H9 (cell line): ENCODE data around the gene HSPBP1. TPM values are rescaled to one million over a fixed set of nuclear protein-coding genes. Genes with fewer than 3 reads are reported as not detected.

Experiments used
- DNase-seq: peaks from one replicate; pipeline ENCODE4 v3.0.0-alpha.2; 2017
- H2AFZ ChIP-seq: one replicate; pipeline ENCODE4 v1.6.1; 2013; ENCODE audit warnings: mild to moderate bottlenecking, low read length, control low read depth, moderate library complexity
- H2AK5ac ChIP-seq: 2 replicates; pipeline ENCODE4 v1.6.1; 2013; ENCODE audit warnings: low read length, control low read depth, mixed read lengths; ENCODE audit not compliant: insufficient read length
- H2BK120ac ChIP-seq: one replicate; pipeline ENCODE4 v1.6.1; 2013; ENCODE audit warnings: low read depth, mild to moderate bottlenecking, low read length, control low read depth, inconsistent platforms; ENCODE audit not compliant: poor library complexity, severe bottlenecking
- H2BK12ac ChIP-seq: 2 replicates; pipeline ENCODE4 v1.6.1; 2013; ENCODE audit warnings: low read length, control low read depth, mixed read lengths, low read depth; ENCODE audit not compliant: insufficient read length
- H2BK15ac ChIP-seq: 2 replicates; pipeline ENCODE4 v1.6.1; 2013; ENCODE audit warnings: low read depth, low read length, control low read depth
- H2BK20ac ChIP-seq: one replicate; pipeline ENCODE4 v1.6.1; 2013; ENCODE audit warnings: low read depth, mild to moderate bottlenecking, low read length, control low read depth, inconsistent platforms; ENCODE audit not compliant: poor library complexity, severe bottlenecking
- H2BK5ac ChIP-seq: 2 replicates; pipeline ENCODE4 v1.6.1; 2013; ENCODE audit warnings: low read length, control low read depth, mixed read lengths; ENCODE audit not compliant: insufficient read length
- H3K14ac ChIP-seq: 2 replicates; pipeline ENCODE4 v1.6.1; 2013; ENCODE audit warnings: low read length, control low read depth; ENCODE audit not compliant: insufficient read depth
- H3K18ac ChIP-seq: 2 replicates; pipeline ENCODE4 v1.6.1; 2013; ENCODE audit warnings: low read depth, mild to moderate bottlenecking, mixed read lengths, low read length, control low read depth; ENCODE audit not compliant: insufficient read length
- H3K23ac ChIP-seq: 2 replicates; pipeline ENCODE4 v1.6.1; 2013; ENCODE audit warnings: low read length, control low read depth, mixed read lengths, low read depth; ENCODE audit not compliant: insufficient read length
- H3K23me2 ChIP-seq: 2 replicates; pipeline ENCODE4 v1.6.1; 2013; ENCODE audit warnings: low read depth, mild to moderate bottlenecking, mixed read lengths, low read length, control low read depth; ENCODE audit not compliant: insufficient read length, poor library complexity, severe bottlenecking
- H3K27ac ChIP-seq: 2 replicates; pipeline ENCODE4 v1.5.1; 2013; ENCODE audit warnings: low read length, control low read depth, mixed read lengths, low read depth; ENCODE audit not compliant: insufficient read length
- H3K27me3 ChIP-seq: 2 replicates; pipeline ENCODE4 v1.6.1; 2013; ENCODE audit warnings: low read length, control low read depth, inconsistent platforms; ENCODE audit not compliant: insufficient read depth
- H3K4ac ChIP-seq: 2 replicates; pipeline ENCODE4 v1.6.1; 2013; ENCODE audit warnings: low read depth, mild to moderate bottlenecking, control low read depth, inconsistent platforms, low read length, moderate library complexity
- H3K4me1 ChIP-seq: 2 replicates; pipeline ENCODE4 v1.6.1; 2013; ENCODE audit warnings: low read length, control low read depth, inconsistent platforms; ENCODE audit not compliant: insufficient read depth
- H3K4me2 ChIP-seq: 2 replicates; pipeline ENCODE4 v1.6.1; 2013; ENCODE audit warnings: low read length, control low read depth, mixed read lengths; ENCODE audit not compliant: insufficient read length, insufficient read depth
- H3K56ac ChIP-seq: 2 replicates; pipeline ENCODE4 v1.6.1; 2013; ENCODE audit warnings: low read depth, mild to moderate bottlenecking, mixed read lengths, low read length, control low read depth; ENCODE audit not compliant: insufficient read length
- H3K79me1 ChIP-seq: 2 replicates; pipeline ENCODE4 v1.6.1; 2013; ENCODE audit warnings: low read depth, mild to moderate bottlenecking, moderate library complexity, low read length, control low read depth, inconsistent platforms; ENCODE audit not compliant: insufficient read depth, poor library complexity, severe bottlenecking
- H3K79me2 ChIP-seq: 2 replicates; pipeline ENCODE4 v1.6.1; 2013; ENCODE audit warnings: low read length, control low read depth, inconsistent platforms; ENCODE audit not compliant: insufficient read depth
- H3K9ac ChIP-seq: 2 replicates; pipeline ENCODE4 v1.6.1; 2013; ENCODE audit warnings: low read length, control low read depth, mixed read lengths; ENCODE audit not compliant: insufficient read length; ENCODE audit errors: extremely low read depth
- H3K9me3 ChIP-seq: one replicate; pipeline ENCODE4 v1.6.1; 2013; ENCODE audit warnings: low read depth, low read length, inconsistent platforms; ENCODE audit not compliant: control insufficient read depth
- H3T11ph ChIP-seq: one replicate; pipeline ENCODE4 v1.6.1; 2013; ENCODE audit warnings: mild to moderate bottlenecking, low read length, control low read depth, inconsistent platforms
- H4K20me1 ChIP-seq: one replicate; pipeline ENCODE4 v1.6.1; 2013; ENCODE audit not compliant: control insufficient read depth, insufficient read length, insufficient read depth
- H4K5ac ChIP-seq: 2 replicates; pipeline ENCODE4 v1.6.1; 2013; ENCODE audit warnings: low read depth, mild to moderate bottlenecking, mixed read lengths, low read length, control low read depth; ENCODE audit not compliant: insufficient read length
- H4K8ac ChIP-seq: replicated peaks from 2 replicates; pipeline ENCODE4 v1.6.1; 2013; ENCODE audit warnings: low read length, control low read depth, mixed read lengths, low read depth; ENCODE audit not compliant: insufficient read length
- H4K91ac ChIP-seq: 2 replicates; pipeline ENCODE4 v1.6.1; 2013; ENCODE audit warnings: low read depth, mild to moderate bottlenecking, moderate library complexity, mixed read lengths, low read length, control low read depth; ENCODE audit not compliant: insufficient read length
- H3K27ac Mint-ChIP-seq, 3 experiments: 2 replicates in 2 of 3; 3 replicates in 1 of 3; pipeline ENCODE4 v1.8.0; 2020 to 2021; ENCODE audit warnings: mixed read lengths in 3 of 3, mild to moderate bottlenecking in 1 of 3, moderate library complexity in 1 of 3
- H3K27me3 Mint-ChIP-seq: 2 replicates; pipeline ENCODE4 v1.8.0; 2021; ENCODE audit warnings: low read depth, mild to moderate bottlenecking, moderate library complexity, mixed read lengths
- H3K36me3 Mint-ChIP-seq, 3 experiments: 2 replicates in 2 of 3; 3 replicates in 1 of 3; pipeline ENCODE4 v1.8.0; 2020 to 2021; ENCODE audit warnings: low read depth in 3 of 3, mixed read lengths in 3 of 3; ENCODE audit not compliant: insufficient read depth in 1 of 3
- H3K4me1 Mint-ChIP-seq, 2 experiments: 2 replicates each; pipeline ENCODE4 v1.8.0; 2020; ENCODE audit warnings: mixed read lengths in 2 of 2
- H3K4me3 Mint-ChIP-seq, 2 experiments: 2 replicates in 1 of 2; 3 replicates in 1 of 2; pipeline ENCODE4 v1.8.0; 2020 to 2021; ENCODE audit warnings: mild to moderate bottlenecking in 2 of 2, mixed read lengths in 2 of 2, moderate library complexity in 1 of 2
- H3K9me3 Mint-ChIP-seq, 2 experiments: 2 replicates in 1 of 2; 3 replicates in 1 of 2; pipeline ENCODE4 v1.8.0; 2020; ENCODE audit warnings: mild to moderate bottlenecking in 2 of 2, mixed read lengths in 2 of 2, moderate library complexity in 1 of 2
- WGBS: extraction: QIAGEN DNeasy Blood & Tissue Kit; methylation state at CpG from one replicate; pipeline ENCODE4 v1.1.7; 2013; ENCODE audit warnings: missing lambda C conversion rate, low lambda C conversion rate, mixed read lengths; ENCODE audit not compliant: insufficient read length; ENCODE audit errors: extremely low coverage; 5-methylcytosine and 5-hydroxymethylcytosine counted together
- total RNA-seq: library from RNA; stranded (reverse); gene quantifications from 2 replicates; pipeline ENCODE4 v1.2.1, GENCODE V29; 2021
- TF ChIP-seq, protein P1 (sequence below): fragments of 200-600 bp; sonication (generic); conservative IDR thresholded peaks from 3 replicates; pipeline ENCODE4 v1.8.0; 2021; ENCODE audit warnings: antibody characterized with exemption, mild to moderate bottlenecking

The HSPBP1 gene
- total RNA-seq, 1 experiment from 2014 or later = 47.4 TPM

DNA sequence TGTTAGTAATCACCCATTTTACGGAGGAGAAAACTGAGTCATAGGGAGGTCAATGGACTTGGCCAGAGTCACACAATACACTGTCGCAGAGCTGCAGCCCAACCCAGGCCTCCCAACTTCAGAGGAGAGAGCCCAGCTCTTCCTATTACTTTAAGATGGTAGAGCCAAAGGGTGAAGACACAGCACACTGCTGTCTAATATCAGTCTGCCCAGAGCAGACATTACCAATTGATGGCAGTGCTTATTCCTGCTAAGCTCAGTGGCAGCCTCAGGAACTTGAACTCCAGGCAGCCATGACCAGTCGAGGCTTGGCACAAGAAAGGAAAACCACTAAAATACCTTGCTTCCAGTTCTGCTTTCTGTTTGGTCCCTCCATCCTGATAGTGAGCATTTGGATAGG, 26.8 kb upstream of the HSPBP1 start:
- no peak overlapping the region for H3K23ac ChIP-seq
- H3K27me3 ChIP-seq = no peaks in the 10 kb centered on the region
- H2BK5ac ChIP-seq = no peak overlapping the region
- no peak overlapping the region for H3K14ac ChIP-seq
- H3K4ac ChIP-seq = no peak overlapping the region
- H3K79me1 ChIP-seq = no peaks in the 10 kb centered on the region
- H2BK120ac ChIP-seq = no peak overlapping the region
- H4K5ac ChIP-seq = no peak overlapping the region
- Mint-ChIP-seq H3K4me1 (peaks cover 5 to 13% of the 10 kb centered on the region in 2 experiments), H3K4me3 (no peak overlapping the region), H3K36me3 (peaks cover 46 to 68% (median 67%) of the 10 kb centered on the region in 3 experiments; a peak in 6 of 7 replicates), H3K27ac (peak overlapping the region in 2 of 3 experiments; percentile 44 to 61; a peak in 2 of 7 replicates), H3K9me3 (no peaks in the 10 kb centered on the region), H3K27me3 (no peaks in the 10 kb centered on the region)
- no peaks in the 10 kb centered on the region for H3K23me2 ChIP-seq
- H3K27ac ChIP-seq = no peak overlapping the region
- peaks cover 3% of the 10 kb centered on the region; the same call in 1 of the 2 replicates for H3K4me1 ChIP-seq
- no peak overlapping the region for H3K4me2 ChIP-seq
- no peak overlapping the region for H3T11ph ChIP-seq
- no peak overlapping the region for H3K18ac ChIP-seq
- TF ChIP-seq, protein P1, sequence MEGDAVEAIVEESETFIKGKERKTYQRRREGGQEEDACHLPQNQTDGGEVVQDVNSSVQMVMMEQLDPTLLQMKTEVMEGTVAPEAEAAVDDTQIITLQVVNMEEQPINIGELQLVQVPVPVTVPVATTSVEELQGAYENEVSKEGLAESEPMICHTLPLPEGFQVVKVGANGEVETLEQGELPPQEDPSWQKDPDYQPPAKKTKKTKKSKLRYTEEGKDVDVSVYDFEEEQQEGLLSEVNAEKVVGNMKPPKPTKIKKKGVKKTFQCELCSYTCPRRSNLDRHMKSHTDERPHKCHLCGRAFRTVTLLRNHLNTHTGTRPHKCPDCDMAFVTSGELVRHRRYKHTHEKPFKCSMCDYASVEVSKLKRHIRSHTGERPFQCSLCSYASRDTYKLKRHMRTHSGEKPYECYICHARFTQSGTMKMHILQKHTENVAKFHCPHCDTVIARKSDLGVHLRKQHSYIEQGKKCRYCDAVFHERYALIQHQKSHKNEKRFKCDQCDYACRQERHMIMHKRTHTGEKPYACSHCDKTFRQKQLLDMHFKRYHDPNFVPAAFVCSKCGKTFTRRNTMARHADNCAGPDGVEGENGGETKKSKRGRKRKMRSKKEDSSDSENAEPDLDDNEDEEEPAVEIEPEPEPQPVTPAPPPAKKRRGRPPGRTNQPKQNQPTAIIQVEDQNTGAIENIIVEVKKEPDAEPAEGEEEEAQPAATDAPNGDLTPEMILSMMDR = no peak
- H2BK12ac ChIP-seq = no peak overlapping the region
- no peaks in the 10 kb centered on the region for H3K79me2 ChIP-seq
- no peaks in the 10 kb centered on the region for H4K20me1 ChIP-seq
- no peak overlapping the region for H2AFZ ChIP-seq
- no CpG with 5 or more reads among the region's 3 CpGs for WGBS
- no peaks in the 10 kb centered on the region for H3K9me3 ChIP-seq
- no peak overlapping the region for H3K9ac ChIP-seq
- H2BK15ac ChIP-seq = no peak overlapping the region
- no peak overlapping the region for H2BK20ac ChIP-seq
- no peak overlapping the region for H4K8ac ChIP-seq
- no peak for DNase-seq
- H4K91ac ChIP-seq = no peak overlapping the region
- no peak overlapping the region for H2AK5ac ChIP-seq
- H3K56ac ChIP-seq = no peak overlapping the region
